Fibroblast of skin of left biceps (primary cell): Measurements from ENCODE around the gene TTC33.
A peak's percentile ranks its signal among the peaks of the same experiment; 100 is the strongest.
"Not testable (repeated sequence)": the region's sequence is repeated elsewhere in the genome, so short reads cannot be mapped to it uniquely, and the experiment has no call there.

Source experiments
- DNase-seq, 2 experiments: peaks; one replicate each; pipeline ENCODE4 v3.0.0-alpha.2; 2013; ENCODE audit warnings: low read depth in 2 of 2

TTC33 gene

GRCh38 chr5:40780199-40780598 is 24.4 kb upstream of the TTC33 start:
- DNase-seq: no peak

DNA sequence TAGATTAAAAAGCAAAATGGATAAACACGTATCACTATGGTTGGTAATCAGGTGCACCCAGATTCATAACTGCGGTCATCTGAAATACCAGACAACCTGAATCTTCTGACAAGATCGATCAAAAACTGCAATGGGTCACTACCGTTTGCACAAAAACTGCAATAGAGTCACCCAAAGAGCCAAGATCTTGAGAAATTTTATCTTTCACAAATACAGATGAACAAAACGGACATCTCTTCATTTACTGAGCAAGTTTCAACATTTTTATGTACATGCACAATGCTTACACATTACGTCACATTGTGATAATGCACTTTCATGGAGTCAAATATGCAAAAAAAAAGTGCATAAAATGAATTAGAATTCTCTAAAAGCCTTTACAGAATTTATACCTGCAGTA is 23.8 kb upstream of the TTC33 start:
- no peak for DNase-seq

DNA sequence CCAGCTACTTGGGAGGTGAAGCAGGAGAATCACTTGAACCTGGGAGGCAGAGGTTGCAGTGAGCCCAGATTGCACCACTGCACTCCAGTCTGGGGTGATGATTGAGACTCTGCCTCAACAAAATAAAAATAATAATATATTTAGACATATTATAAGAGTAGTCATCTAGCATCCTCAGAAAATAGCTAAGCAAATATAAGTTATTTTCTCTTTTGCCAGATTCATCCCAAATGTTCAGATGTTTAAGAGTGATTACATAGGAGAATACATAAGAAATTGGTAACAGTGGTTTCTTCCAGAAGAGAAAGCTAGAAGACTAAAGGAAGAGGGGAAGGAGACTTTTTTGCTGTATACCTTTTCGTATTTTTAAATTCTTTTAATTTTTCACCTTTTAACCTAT is 22.4 kb upstream of the TTC33 start:
- DNase-seq: no peak

DNA sequence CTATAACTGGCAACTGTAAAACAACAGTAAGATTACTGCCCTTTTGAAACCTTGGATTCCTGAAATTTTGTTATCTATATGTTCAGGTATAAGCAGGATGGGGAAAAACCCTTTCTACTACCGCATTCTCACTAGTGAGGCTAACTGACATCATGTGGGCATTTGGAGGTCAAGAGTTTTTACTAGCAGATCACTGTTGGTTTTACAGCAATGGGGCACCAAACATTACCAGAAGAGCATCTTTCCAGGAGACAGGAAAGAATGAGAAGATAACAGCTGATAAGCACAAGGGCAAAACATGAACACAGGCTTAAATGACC is 20.9 kb upstream of the TTC33 start:
- DNase-seq: no peak

GRCh38 chr5:40775846-40776657 is 20.3 kb upstream of the TTC33 start:
- no peak for DNase-seq

DNA sequence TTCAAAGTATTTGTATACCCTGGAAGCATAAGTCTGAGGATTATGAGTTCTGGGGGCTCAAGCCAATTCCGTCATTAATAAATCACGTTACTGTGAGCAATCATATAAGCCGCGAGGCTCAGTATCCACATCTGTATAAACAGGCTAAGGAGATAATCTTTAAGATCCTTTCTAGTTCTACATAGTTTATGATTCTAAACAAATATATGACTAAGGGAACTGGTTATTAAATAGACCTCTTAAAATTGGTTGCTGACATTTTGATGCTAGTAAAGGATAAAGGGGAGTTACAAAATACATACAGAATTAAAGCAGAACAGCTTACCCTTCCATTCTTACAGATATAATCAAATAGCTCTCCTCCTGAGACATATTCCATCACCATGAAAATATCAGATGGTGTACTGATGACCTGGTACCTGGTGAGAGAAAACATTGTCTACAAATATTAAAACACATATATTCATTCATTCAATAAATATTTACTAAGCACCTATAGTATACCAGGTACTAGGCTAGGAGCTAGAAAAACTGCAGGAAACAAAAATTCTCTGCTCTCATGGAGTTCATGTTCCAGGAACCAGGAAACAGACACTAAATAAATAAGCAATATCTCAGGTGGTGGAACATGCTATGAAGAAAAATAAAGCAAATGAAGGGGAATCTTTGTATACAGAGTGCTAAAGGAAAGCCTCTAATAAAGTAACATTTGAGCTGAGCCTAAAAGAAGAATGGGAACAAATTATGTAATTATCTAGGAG is 19.5 kb upstream of the TTC33 start:
- DNase-seq: no peak

- no peak for DNase-seq
Measured at GRCh38 chr5:40774623-40775022, 18.9 kb upstream of the TTC33 start.

DNA sequence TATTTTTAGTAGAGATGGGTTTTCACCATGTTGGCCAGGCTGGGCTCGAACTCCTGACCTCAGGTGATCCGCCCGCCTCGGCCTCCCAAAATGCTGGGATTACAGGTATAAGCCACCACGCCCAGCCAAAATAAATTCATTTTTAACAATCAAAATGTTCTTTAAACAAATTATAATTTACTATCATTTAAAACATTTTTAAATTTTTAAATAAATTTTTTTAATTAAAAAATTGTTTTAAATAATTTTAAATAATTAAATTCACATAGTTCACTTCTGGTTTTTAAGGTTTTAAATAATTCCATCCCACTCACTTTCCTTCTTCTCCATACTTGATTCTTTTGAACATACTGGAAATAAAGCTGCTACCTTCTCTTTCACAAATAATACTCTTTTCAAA is 15.0 kb upstream of the TTC33 start:
- DNase-seq: no peak

GRCh38 chr5:40762705-40763104 is 6.9 kb upstream of the TTC33 start:
- DNase-seq: no peak

- DNase-seq: no peak
Measured at GRCh38 chr5:40757400-40757799, 1.6 kb upstream of the TTC33 start.

GRCh38 chr5:40755093-40755406 is 711 bp downstream of the TTC33 start:
- DNase-seq: peak; percentile 51 to 56

GRCh38 chr5:40754381-40755092 is 1.2 kb downstream of the TTC33 start:
- DNase-seq: no peak

DNA sequence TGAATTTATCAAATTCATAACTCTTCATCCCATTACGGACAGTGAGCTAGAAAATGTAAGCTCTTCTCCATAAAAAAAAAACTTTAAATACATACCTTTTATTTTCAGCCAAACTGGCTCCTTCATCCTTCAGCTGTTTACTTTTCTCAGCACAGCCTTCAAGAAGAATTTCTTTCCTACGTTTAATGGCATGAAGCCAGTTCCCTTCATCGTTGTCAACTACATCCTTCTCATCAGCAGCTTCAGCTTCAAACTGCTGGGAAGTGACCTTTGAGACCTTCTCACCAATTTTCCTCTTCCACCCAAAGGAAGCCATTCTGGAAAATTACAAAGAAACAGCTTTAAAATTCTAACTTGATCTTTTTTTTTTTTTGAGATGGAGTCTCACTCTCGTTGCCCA is 9.1 kb downstream of the TTC33 start:
- no peak for DNase-seq

- DNase-seq: no peak
Measured at GRCh38 chr5:40743771-40744170, 12.0 kb downstream of the TTC33 start.

DNA sequence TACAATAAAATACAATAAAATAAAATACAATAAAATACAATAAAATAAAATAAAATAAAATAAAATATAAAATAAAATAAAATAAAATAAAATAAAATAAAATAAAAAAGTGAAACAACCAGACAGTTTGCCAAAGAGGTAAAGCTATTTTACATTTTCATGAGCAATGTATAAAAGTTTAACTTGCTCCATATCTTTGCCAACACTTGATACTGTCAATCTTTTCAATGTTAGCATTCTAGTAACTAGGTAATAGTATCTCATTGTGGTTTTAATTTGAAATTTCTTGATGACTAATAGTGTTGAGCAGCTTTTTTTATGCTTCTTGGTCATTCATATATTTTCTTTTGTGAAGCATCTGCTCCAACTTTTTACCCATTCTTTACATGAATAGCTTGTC is 17.3 kb downstream of the TTC33 start:
- DNase-seq: no peak

- peak; percentile 25 to 32 for DNase-seq
Measured at GRCh38 chr5:40736103-40736875, 19.5 kb downstream of the TTC33 start.

DNA sequence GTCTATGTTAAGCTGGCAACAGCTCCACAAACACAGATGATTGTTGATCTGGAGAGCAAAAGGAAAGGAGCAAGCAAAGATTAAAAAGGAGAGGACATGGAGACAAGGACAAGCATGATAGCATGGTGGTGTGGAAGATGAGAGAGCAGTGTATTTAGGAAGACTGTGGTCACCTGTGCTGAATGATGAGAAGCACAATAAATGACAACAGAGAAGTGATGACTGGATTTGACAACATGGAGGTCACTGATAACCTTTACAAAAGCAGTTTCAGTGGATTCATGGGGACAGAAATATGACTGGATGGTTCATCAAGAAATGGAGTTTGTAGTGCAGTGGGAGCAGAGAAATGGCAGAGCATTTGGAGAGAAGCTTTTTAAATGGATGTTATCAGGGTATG is 20.2 kb downstream of the TTC33 start:
- no peak for DNase-seq

GRCh38 chr5:40734986-40735385 is 20.8 kb downstream of the TTC33 start:
- peak; percentile 19 to 40 for DNase-seq

DNA sequence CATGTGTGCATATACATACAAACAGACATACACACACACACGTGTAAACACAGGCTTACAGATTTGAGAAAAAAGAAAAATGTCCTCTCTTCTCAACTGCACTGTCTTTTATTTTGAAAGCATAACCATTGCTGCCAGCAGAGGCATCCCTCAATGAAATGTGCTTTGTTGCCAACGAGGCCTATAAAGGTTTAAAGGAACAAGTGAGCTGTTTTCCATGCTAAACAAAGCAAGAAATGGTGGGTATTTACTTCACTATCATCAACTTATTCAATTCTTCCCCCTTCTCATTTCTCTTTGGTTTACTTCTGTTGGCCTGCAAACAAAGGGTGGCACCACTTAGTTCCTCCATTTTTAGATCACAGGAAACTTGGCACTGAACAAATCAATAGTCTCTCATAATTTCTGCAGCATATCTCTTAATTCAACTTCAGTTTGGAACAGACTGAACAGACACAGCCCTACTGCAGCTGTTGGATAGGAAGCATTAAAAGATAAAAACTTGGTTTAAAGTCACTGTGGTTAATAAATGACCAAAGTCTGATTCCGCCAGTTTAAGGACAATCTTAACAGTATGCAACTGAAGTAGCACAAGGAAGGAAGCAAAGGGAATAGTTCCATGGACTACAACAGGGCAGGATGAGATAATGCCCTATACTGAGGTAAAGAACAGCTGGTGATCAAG is 21.7 kb downstream of the TTC33 start:
- no peak for DNase-seq

GRCh38 chr5:40733434-40733833 is 22.3 kb downstream of the TTC33 start:
- no peak for DNase-seq

- not testable (repeated sequence) for DNase-seq
Measured at GRCh38 chr5:40722497-40722911, 33.3 kb downstream of the TTC33 start.

- DNase-seq: no peak
Measured at GRCh38 chr5:40720069-40720468, 35.7 kb downstream of the TTC33 start.
